Measurements from ENCODE around the gene CYB561D1. TPM values are rescaled to one million over a fixed set of nuclear protein-coding genes. Genes with fewer than 3 reads are reported as not detected.

The CYB561D1 gene
- total RNA-seq, 1 experiment from 2014 or later: 2.8 TPM

- no peak for DNase-seq (ENCODE audit: extremely low read depth, low read depth)
Measured at GRCh38 chr1:109479901-109480300, 14.0 kb upstream of the CYB561D1 start.

GRCh38 chr1:109481646-109482045 is 12.2 kb upstream of the CYB561D1 start:
- DNase-seq (ENCODE audit: extremely low read depth, low read depth): no peak

GRCh38 chr1:109482242-109482641 is 11.7 kb upstream of the CYB561D1 start:
- no peak for DNase-seq (ENCODE audit: extremely low read depth, low read depth)

- no peak for DNase-seq (ENCODE audit: extremely low read depth, low read depth)
Measured at GRCh38 chr1:109482791-109483671, 10.9 kb upstream of the CYB561D1 start.

GRCh38 chr1:109483672-109484518 is 10.0 kb upstream of the CYB561D1 start, which contains the start of gene ATXN7L2:
ATXN7L2 (plus strand) TSS chr1:109483905; CDS start chr1:109483954, 49 bp downstream.
- DNase-seq (ENCODE audit: extremely low read depth, low read depth): peak; percentile 85

- no peak for DNase-seq (ENCODE audit: extremely low read depth, low read depth)
Measured at GRCh38 chr1:109484519-109484975, 9.3 kb upstream of the CYB561D1 start.

- DNase-seq (ENCODE audit: extremely low read depth, low read depth): no peak
Measured at GRCh38 chr1:109485001-109485400, 8.9 kb upstream of the CYB561D1 start.

- DNase-seq (ENCODE audit: extremely low read depth, low read depth): no peak
Measured at GRCh38 chr1:109487261-109487660, 6.6 kb upstream of the CYB561D1 start.

GRCh38 chr1:109488201-109488600 is 5.7 kb upstream of the CYB561D1 start:
- no peak for DNase-seq (ENCODE audit: extremely low read depth, low read depth)

- DNase-seq (ENCODE audit: extremely low read depth, low read depth): no peak
Measured at GRCh38 chr1:109488696-109489095, 5.2 kb upstream of the CYB561D1 start.

- DNase-seq (ENCODE audit: extremely low read depth, low read depth): peak; percentile 43
Measured at GRCh38 chr1:109490029-109490933, 3.6 kb upstream of the CYB561D1 start.

- DNase-seq (ENCODE audit: extremely low read depth, low read depth): no peak
Measured at GRCh38 chr1:109490934-109491302, 3.0 kb upstream of the CYB561D1 start.

- DNase-seq (ENCODE audit: extremely low read depth, low read depth): no peak
Measured at GRCh38 chr1:109491372-109491771, 2.5 kb upstream of the CYB561D1 start.

- DNase-seq (ENCODE audit: extremely low read depth, low read depth): no peak
Measured at GRCh38 chr1:109492779-109493178, 1.1 kb upstream of the CYB561D1 start.

GRCh38 chr1:109493227-109493626 is 667 bp upstream of the CYB561D1 start:
- DNase-seq (ENCODE audit: extremely low read depth, low read depth): no peak

- no peak for DNase-seq (ENCODE audit: extremely low read depth, low read depth)
Measured at GRCh38 chr1:109495738-109496137, 1.8 kb downstream of the CYB561D1 start.

- no peak for DNase-seq (ENCODE audit: extremely low read depth, low read depth)
Measured at GRCh38 chr1:109497449-109498160, 3.7 kb downstream of the CYB561D1 start.

GRCh38 chr1:109498161-109498801 is 4.4 kb downstream of the CYB561D1 start:
- DNase-seq (ENCODE audit: extremely low read depth, low read depth): no peak

GRCh38 chr1:109499081-109499480 is 5.2 kb downstream of the CYB561D1 start:
- DNase-seq (ENCODE audit: extremely low read depth, low read depth): no peak
